ENCODE measurements around the gene CDRT4.
"Not testable (repeated sequence)": the region's sequence is repeated elsewhere in the genome, so short reads cannot be mapped to it uniquely, and the experiment has no call there.

The CDRT4 gene

DNA sequence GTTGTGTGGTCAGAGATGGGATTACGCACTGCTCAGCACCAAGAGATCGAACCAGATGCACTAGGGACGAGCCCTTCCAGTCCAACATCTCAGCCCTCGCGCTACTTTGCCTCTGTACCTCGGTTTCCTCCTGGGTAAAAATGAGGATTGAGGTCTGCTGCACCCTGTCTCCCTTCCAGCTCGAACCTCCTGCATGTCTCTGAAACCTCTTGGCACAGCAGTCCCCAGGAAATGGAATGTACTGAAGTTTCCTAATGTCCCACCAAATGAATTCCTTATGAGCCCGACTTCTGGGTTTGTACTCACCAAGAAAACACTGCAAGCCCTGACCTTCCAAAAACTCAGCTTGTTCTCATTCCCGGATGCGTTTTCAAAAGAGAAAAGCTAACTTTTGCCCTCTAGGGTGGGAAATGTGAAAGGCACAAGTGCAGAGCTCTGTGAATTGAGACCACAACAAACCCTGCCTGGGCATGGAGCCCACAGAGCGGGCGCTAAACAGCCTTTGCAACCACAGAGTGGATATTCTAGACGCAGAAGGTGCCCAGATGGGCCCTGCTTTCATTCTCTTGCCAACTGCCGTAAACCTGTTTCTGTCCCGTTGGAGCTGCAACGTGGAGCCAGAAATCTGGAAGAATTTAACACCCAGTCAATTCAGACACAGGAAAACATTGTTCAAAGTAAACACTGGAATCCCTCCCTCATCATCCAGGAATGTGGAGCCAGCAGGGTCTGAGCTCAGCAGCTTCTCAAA, 10.3 kb downstream of the CDRT4 start:
- peak; percentile 92 for DNase-seq

DNA sequence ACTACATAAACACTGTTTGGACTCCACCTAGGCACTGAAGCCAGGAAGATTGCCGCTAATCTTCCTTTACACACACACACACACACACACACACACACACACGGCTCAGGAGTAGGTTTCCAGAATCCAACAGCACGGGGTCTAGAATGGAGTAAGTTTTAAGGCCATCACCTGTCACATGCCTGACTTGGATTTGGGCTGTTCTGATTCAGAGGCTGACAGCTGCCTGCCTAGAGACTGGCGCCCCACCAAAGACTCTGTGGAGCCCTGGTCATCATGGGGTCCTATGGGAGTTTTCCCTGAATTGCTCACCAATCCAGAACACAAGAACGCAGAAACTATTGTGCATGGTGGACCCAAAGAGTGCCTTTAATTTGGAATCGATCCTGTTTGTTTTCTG, 10.9 kb downstream of the CDRT4 start:
- DNase-seq = no peak

DNA sequence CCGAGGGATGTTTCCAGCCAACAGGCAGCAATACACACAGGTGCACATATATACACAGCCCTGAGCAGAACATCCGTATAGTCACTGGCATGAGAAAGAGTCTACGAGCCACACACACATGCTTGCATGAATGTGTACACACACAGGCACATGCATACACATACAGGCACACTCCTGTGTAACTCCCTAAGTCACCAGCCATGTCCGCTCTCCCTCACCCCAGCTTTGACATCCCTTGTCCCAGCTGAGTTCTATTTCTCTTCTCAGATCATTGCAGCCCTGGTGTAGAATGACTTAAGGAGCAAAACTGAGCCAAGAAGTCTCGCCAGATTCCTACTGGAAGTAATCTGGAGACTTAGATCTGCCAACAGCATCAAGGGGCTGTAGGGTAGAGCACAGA, 13.1 kb downstream of the CDRT4 start:
- DNase-seq = no peak

DNA sequence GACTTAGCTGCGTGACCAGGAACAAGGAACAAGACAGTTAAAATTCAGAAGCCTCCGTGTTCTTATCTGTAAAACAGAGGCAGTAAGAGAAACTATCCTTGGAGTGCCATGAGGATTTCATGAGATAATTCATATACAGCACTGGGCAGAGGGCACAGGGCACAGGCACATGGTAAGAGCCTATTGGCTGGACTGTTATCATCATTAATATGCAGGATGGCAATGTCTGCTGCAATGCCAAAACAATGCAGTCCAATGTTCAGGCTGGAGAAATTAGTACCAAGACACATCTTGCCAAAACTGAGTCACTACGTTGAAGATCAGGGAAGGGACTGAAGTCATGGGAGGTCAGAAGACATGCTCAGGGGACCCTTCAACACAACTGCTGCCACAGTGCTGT, 13.6 kb downstream of the CDRT4 start:
- DNase-seq = no peak

DNA sequence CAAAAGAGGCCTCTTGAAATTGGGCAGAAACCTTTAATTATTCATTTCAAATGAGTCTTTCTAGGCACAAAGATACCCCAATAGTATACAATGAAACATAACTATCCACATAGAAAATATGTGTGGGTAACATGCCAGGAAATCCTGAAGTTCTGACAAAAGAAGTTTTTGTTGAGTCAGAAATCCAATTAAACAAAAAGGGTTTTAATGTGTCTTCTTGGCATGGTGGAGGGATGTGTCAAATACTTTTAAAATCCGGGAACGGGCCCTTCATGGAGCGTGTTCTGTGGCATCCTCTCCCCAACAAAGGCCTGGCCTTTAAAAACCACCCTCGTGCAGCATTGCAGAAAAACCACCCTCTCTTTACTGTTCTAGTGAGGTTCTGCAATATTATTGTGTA, 14.2 kb downstream of the CDRT4 start:
- peak; percentile 78 for DNase-seq

DNA sequence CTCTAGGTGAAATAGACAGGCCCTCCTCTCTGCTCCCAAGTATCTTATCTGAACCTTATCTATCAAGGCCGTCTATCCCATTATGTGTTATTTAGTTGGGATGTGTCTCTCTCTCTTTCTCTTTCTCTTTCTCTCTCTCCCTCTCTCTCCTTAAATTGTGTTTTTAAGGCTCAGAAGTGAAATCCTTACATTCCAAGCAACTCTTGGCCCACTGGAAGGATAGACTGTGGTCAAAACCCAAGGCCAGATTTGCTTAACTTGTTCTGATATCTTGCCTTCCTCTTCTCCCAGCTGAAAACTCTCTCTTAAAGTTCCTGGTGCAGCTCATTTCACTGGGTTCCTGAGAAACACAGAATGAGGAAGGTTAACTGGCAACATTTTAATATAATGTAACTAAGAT, 14.7 kb downstream of the CDRT4 start:
- peak; percentile 58 for DNase-seq

DNA sequence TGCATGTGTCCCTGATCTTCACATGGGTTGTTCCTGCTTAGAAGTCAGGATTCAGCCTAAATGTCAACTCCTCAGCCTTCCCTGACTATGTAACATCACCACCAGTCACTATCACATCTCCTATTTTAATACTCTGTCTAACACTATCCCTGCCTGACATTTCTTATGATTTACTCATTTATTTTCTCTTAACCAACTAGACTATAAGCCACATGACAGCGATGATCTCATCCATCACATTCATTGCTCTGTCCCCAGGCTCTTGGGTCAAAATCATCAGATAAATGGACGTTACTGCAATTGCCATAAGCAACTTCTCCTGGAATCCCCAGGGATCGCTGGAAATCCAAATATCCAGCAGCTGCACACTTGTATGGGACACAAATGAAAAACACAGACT, 15.7 kb downstream of the CDRT4 start:
- peak; percentile 80 for DNase-seq

DNA sequence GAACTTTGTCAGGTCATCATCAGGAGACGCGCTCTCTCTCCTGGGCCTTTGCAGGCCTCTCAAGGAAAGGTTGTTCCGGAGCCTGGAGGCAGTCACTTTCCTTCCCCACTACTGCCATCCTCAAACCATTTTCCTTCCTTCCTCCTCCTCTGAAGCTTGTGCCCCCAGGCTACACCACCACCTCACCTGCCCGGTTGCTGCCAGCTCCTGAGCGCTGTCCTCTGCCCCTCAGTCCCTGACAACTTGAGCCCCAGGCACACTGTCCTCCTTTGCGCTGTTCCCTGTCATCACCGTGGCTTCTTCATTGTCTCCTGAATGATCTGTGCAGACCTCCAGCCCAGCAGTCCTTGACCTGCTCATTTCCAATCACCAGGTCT, 18.9 kb downstream of the CDRT4 start:
- no peak for DNase-seq

DNA sequence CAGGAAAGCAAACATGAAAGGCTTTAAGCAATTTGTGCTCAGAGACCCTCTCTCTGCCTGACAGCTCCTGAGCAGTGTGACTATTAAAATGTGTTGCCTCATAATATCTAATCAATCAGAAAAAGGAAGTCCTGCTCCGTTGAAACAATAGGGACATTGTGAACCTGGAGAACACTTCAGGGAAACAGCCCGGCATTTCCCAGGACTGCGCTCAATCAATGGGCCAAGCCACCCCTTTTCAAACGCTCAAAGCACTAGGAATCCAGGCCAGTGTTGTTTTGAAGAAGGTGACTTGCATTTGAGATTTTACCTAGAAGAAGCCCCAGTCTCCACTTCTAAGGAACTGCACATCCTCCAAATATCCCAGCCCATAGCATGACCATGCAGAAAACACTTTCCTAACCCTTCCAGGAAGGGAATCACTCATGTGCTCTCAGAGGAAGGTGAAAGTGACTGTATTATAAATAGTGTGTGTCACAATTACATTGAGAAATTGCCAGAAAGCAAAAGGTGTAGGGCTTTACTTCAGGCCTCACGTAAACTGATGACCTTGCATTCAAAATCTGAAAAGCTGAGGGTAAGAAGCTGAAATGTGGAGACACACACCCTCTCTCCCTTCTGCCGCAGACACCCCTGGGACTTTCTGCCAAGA, 19.4 kb downstream of the CDRT4 start:
- DNase-seq = no peak

DNA sequence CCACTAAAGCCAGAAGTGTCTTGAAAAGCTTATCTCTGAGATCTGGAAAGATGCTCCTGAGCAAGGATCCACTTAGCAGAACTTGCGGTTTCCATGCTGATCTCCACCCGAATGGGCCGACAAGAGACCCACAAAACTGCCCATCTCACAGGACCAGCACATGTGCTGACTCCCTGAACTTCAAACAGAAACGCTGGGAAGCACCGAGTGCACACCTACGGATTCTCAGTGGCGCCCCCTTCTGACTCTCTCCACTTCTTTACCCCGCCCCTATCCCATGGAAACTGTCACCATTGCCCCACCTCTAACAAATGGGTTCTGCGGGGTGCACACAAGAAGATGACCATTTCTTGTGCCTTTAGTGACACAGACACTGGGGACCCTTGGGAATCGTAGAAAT, 21.4 kb downstream of the CDRT4 start:
- DNase-seq = no peak

DNA sequence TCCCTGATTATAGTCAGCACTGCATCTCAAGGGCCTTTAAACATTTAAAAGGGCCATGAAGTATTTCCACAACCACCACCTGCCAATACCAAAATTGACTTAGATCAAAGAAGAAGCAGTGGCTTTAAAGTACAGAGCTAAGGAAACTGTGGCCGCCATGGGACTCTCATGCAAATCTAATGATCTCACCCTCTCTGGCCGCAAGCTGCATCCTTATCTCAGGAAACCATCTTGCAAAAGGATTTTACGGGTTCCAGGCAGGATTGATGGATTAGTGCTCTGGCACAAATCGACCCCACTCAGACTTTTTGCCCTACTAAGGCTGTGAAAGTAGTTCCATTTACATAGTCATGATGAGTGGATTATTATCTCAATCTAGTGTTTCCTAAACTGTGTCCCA, 22.6 kb downstream of the CDRT4 start:
- DNase-seq = no peak

DNA sequence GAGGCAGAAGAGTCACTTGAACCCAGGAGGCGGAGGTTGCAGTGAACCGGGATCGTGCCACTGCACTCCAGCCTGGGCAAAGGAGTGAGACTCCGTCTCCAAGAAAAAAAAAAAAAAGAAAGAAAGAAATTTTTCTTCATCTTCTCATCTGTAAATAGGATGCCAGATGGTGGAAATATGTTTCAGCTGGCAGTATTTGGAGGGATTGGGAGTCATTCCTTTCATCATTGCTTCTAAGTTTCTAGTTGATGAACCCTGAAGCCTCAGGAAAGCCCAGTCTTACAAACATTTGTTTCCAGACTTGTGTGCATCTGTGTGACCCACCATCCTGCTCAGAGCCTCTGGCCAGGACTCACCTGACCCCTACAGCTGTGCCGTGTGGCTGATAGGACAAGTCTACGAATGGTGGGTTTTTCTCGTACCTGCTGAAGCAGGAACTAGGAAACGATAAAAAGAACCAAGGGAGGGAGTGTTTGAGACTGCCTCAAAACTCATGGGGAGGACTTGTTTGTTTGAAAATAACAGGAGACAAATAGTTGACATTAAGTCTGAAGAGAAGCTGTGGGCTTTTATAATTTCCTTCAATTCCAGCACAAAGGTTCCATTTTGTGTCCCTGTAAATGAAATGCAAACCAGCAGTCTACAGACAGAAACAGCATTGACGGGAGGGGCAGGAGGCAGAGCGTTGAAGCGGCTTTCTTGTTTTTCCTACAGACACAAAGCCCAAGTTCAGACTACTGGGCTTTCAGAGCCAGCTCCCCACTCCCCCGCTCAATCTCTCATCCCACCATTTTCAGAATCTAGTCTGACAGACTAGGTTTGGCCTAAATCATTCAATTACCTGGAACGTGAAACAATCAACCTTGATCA, 24.9 kb downstream of the CDRT4 start:
- DNase-seq = no peak

DNA sequence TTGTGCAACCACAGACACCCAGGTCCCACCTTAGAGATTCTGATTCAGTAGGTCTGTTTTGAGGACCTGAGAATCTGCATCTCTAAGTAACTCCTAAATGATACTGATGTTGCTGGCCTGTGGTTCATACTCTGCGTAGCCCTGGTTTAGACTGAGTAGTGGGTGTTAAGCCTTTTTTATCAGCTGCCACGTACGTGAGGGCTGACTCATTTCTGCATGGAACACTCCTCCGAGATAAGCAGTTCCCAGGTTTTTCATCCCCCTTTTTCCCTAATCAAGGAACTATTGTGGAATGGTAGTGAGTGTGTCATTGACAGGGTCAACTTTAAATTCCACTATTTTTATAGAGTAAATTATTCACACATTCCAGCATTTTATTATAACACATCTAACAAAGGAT, 26.1 kb downstream of the CDRT4 start:
- DNase-seq = no peak

DNA sequence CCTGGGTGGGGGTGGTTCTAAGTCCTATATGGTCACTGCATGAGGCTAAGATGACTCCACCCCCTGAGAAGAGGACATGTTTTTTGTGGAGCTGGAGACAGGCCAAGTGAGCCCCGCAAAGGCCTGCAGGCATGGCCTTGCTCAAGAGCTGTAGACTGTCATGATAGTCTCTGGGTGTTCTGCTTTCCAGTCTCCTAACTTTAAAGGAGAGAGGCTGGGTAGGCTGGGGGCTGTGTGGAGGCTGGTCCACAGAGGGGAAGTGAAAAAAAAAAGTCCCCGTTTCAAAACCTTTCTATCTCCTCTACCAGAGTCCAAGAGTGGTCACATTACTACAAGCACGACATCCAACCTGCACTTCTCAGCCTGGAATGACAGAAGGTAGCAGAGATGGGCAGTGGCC, 27.1 kb downstream of the CDRT4 start:
- DNase-seq = no peak

DNA sequence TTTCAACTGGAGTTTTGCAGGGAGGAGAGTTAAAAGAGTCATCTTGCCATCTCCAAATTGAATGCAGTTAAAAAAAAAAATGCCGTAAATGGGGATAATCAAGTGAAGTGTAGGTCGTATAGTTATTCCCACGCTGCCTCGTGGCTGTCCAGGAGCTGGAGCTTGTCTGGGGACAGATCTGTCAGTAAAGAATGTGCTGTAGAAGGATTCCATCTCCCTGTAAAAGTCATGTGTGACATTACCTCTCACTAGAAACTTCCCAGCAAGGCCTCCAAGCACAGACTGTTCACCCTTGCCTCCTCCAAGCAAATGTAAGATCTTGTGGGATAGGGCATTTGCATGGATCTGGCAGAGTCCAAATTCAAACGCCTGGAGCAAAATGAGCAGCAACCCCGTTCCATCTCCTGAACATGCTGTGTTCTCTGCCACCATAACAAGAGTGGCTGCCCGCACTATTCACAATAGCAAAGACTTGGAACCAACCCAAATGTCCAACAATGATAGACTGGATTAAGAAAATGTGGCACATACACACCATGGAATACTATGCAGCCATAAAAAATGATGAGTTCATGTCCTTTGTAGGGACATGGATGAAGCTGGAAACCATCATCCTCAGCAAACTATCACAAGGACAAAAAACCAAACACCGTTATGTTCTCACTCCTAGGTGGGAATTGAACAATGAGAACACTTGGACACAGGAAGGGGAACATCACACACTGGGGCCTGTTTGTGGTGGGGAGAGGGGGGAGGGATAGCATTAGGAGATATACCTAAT, 28.0 kb downstream of the CDRT4 start:
- not testable (repeated sequence) for DNase-seq

DNA sequence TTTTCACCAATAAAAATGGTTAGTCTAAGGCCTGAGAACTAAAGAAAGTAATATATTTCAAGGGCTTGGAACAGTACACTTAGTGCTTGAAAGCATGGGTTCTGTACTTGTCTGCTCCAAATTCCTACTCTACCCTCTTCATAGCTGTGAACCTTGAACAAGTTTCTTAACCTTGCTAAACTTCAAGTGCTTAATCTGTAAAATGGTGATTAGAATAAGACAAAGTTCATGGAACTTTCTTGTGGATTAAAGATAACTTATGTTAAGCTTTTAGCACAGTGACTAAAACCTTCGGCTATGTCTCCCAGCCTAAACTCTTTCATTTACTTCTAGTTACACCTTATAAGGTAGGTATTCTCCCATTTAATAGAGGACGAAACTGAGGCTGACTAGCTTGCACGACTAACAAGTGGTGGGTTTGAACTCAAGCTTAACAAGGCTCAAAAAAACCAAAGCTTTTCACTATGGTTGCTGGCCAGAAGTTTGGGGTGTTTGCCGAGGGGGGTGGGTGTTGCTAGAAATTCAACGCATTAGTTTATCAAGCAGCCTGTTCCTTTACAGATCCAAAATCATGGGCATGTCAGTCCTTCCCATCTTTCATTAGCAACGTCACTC, 28.8 kb downstream of the CDRT4 start:
- no peak for DNase-seq

DNA sequence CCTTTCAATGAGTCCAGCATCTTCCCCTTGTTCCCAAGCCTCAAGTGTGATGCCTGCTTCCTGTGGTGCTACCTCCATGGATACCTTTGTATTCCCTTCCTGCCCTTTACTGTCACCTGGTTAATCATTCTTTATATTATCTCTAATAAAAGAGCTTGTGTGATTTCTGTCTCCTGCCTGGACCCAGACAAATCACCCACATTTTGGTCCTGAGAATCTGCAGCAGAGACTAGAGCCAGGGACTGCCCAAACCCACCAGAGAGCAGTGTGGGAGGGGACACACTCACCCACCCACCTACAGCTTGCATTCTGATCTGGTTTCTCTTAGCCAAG, 30.2 kb downstream of the CDRT4 start:
- no peak for DNase-seq

DNA sequence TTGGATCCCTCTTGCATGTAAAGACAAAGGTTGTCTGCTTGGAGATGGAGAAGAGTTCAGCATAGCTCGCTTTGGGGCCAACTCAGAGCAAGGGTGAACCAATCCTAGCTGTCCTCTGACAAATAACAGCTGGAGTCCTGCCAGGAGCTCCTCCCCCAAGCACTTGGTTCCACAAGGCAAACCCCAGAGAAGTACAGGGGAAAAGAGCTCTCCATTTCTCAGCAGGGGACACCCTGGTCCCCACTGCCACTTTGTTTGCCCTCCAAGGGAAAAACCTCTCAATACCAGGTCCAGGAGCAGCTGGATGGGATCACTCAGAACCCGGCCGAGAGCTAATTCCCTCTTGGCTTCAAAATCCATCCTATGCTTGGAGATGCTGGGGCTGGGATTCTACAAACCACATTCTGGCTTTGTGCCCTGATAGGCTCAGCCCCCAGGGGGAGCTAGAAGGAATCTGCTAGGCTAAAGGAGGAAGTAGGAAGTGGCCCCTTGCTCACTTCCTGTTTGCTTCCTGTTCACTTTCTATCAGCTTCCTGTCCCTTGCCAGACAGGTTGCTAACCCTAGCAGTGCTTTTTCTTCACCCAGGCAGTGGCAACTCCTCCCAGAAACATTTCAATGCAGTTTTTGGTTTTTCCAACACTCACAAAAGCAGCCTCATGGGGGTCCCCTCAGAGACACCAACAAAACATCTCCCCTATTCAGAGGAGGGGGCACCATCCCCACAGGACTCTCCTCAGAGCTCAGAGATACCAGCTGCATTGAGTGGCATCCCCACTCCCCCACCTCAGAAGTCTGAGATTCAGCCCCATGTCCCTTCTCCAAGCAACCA, 30.7 kb downstream of the CDRT4 start:
- DNase-seq = peak; percentile 54

DNA sequence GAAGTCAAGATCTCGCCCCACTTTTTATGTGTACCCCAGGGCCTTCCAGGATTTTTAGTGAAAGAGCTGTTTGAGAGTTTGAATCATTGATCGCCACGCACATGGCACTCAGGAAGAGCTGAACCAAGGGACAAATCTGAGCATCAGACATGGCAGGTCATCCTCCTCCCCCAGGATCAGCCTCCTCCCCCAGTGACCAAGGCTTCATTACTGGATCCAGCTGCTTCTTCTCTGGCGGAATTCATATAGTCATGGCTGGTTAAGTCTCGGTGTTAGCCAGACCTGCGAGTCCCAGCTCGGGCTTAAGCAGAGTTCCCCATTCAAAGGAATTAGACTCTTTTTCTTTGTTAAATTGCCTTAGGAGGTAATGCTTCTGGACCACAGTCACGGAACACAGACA, 32.5 kb downstream of the CDRT4 start:
- no peak for DNase-seq

DNA sequence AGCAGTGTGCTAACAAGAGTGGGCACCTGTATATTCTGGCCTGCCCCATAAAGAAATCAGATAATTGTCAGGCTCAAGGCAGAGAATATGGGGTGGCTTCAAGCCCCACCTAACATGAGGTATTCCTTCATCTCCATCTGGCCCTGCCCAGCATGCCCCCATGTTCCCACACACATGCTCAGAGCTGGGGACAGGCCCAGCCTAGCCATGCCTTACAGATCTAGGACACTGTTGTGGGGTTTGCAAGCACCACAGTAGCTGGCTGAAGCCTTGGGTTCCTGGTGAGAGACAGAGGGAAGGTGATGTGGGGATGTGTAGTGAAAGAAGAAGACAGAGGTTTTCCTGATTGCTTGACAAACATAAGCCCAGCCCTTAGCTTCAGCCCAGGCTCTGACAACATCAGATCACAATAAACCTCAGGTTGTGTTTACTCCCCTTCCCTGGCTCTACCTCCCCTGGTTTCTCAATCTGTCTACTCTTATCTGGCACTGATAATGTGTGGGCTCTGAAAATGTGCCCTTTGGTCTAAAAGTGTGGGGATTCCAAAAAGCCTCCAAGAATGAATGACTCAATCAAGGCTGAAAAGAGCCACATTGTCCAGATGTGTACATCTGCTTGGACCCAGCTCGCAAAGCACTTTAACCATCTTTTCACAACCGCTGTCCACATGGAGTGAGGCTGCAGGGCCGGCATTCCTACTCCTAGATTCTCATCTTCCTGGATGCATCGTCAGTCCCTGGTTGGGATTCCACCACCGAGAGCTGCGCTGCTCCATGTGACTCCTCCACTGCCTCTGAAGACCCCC, 34.4 kb downstream of the CDRT4 start:
- DNase-seq = no peak

DNA sequence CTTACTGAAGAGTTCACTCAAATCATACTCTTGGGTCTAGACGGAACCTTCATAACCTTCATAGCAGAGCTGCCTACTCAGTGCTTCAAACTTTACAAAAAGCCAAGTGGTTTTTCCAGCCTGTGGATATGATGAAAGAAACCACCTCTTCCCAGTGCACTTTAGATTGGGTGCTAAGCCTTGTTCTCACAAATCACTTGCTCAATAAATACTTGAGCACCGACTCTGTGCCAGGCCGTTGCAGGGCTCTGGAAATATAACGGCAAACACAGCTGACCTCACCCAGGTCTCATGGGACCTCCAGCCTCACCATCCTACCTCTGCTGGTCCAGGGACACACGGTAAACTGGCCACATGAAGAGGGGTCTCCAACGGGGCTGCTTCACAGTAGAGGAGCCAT, 35.7 kb downstream of the CDRT4 start:
- DNase-seq = no peak

All from fibroblast of skin of scalp (primary cell).